ENCODE results near the gene TNIK.

- TF ChIP-seq CTCF (IDR thresholded peaks at IDR 0.05; ENCODE audit: poor library complexity) (no peak), EZH2phosphoT487 (IDR thresholded peaks at IDR 0.05; ENCODE audit: low read depth, severe bottlenecking, unreplicated experiment) (no peak), EZH2 (IDR thresholded peaks at IDR 0.05; ENCODE audit: borderline replicate concordance) (no peak)
These were observed 75.9 kb downstream of the TNIK start for GRCh38 chr3:171384101-171384891.

Measured in hepatocyte (in vitro differentiated cells).